HG03135 (cell line): Measurements from ENCODE around the gene ERBB4.

Experiments
- ATAC-seq: cut with Tn5 transposase; IDR thresholded peaks from one replicate; pipeline ENCODE4 v1.9.1; 2021; ENCODE audit warnings: mild to moderate bottlenecking, moderate library complexity; ENCODE audit not compliant: unreplicated experiment

ERBB4 gene

GRCh38 chr2:211447548-211447947, 1091.1 kb downstream of the ERBB4 start:
- no peak for ATAC-seq

DNA sequence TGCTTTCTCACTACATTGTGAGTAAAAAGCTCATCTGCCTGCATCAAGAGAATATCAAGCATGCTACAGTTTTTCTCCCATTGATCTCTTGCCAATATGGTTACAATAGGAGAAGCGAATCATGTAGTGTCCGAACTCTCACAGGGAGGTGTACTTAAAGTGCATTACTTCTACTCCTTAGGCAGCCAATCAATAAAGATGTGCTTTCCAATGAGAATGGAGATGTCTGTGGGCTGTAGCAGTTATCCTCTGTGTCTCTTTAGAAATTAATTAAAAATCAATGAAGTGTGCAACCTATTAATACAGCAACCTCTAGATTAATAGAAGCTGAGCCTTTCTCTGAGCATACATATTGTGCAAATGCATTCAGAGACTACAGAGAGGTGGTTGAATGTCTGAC, 1098.5 kb downstream of the ERBB4 start:
- ATAC-seq = no peak

DNA sequence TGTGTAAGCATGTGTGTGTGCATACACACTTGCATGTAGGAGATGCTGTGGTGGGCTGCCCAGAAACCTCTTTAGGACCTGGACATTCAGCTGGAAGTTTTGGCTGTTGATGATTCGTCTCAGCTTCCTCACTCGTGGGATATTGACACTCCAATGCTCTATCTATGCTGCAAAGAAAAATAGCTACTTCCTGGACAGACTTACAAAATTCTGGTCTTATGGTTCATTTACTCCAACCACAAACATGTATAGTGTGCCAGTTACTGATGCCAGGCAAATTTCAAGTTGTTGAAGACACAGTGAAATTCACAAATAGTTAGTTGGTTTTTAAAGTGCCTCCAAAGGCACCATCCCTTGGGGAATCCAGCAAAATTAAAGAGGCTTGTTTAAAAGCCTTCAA, 1099.6 kb downstream of the ERBB4 start:
- no peak for ATAC-seq

- no peak for ATAC-seq
Measured at GRCh38 chr2:211437396-211437795, 1101.2 kb downstream of the ERBB4 start.

DNA sequence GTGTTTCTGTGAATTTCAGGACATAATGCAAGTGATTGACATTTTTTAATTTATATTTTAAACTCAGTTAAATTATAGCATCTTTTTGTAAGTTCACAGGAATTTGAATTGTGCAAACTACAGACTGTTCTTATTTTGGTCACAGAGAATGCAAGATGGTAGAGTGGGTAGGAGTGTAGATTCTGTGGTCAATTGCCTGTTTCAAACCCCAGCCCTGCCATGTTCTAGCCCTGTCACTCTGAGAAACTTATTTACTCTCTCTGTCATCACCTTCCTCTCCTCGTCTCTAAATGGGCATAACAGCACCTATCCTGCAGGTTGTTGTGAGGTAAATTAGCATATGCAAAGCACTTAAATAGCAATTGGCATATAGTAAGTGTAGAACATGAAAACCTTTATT, 1102.4 kb downstream of the ERBB4 start:
- ATAC-seq = no peak

- no peak for ATAC-seq
Measured at GRCh38 chr2:211435331-211435730, 1103.3 kb downstream of the ERBB4 start.

DNA sequence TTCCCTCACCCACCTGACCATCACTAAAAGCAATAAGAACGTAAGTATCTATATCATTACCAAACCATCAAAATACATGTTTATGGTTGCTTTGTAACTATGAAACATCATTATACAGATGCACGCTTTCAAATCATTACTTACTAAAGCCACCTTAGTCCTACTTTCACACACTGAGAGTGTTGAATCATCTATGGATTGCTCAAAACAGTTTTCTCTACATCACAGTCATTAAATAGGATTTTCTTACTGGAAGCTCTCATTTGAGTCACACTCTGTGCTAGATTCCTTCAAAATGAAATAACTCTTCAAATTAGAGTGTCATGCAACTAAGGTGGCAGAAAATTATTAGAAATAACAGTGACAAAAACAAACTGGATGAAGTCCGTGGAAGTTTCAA, 1103.8 kb downstream of the ERBB4 start:
- ATAC-seq = no peak

DNA sequence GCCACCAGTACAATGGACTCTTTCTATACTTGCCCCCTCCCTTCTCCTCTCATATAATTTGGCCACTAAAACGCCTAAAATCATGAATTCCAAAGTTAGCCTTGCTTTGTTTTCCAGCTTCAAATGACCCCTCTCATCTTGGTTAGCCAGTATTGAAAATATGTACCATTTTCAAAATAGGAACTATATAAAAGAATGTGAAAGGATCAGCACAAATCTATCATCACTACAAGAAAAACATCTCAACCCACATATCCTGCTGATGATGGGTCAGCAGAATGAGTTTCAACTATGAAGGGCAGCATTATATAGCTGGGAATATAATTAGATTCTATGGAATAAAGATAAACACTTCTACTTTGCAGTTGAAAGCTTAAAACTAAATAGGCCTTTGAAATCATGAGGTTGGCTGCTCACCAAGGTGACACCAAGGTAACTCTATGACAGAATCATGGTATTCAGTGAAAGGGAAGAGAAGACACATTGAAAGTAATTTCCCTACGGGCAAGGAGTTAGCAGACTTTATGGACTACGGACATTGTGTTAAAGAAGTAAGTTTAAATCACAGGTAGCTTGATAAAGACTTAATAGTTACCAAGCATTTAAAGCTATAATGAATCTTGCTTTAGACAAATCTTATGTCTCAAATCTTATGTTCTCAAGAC, 1109.2 kb downstream of the ERBB4 start:
- ATAC-seq = no peak

DNA sequence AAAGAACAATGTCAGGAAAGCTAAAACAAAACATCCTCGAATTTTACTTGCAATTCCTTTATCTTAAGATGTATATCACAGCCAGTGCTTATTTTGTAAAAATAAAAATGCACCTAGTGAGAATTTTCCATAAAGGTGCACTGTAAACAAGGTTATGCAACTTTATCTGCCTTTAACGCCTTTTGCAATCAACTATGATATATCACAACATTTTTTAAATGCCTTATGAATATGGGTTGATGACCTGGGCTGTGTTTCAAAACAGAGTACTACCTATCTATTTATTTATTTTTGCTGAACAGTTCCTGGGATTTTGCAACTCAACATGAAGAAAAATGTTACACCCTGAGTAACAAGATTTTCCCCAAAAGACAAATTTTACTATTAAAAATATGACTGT, 1112.4 kb downstream of the ERBB4 start:
- no peak for ATAC-seq

GRCh38 chr2:211423018-211423417, 1115.6 kb downstream of the ERBB4 start:
- no peak for ATAC-seq

DNA sequence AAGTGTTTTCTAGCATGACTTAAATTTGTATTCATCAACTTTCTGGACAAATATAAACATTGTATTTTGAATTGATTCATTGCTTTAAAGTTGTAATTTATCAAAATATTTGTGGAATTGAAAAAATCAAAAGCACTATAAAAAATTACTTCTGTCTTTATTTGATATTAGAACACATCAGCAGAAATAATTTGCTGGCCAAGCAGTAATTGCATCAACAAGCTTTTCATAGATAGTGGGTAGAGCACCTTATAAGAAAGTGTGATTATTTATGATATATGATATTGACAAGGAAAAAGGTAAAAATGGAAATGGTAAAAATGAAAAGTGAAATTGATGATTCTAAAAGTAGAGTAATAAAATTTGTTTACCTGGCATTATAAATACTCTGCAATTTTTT, 1121.1 kb downstream of the ERBB4 start:
- ATAC-seq = no peak

- ATAC-seq = no peak
Measured at GRCh38 chr2:211416373-211416772, 1122.2 kb downstream of the ERBB4 start.

DNA sequence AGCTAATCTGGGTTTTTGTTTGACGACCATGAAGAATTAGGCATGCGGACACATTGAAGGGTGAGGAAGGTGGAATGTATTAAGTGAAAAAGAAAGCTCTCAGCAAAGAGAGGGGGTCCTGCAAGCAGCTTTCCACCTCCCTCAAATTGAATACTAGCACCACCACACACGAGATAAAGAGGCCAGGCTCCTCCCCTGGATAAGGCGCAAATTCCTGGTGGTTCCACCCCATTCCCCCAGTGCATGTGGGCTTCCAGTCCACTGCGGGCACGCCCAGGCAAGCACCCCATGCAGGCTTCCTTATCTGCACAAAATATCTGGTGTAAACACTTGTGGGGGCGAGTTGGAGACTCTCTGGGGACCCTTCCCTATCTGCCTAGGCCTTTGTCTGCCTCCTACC, 1124.9 kb downstream of the ERBB4 start:
- no peak for ATAC-seq

DNA sequence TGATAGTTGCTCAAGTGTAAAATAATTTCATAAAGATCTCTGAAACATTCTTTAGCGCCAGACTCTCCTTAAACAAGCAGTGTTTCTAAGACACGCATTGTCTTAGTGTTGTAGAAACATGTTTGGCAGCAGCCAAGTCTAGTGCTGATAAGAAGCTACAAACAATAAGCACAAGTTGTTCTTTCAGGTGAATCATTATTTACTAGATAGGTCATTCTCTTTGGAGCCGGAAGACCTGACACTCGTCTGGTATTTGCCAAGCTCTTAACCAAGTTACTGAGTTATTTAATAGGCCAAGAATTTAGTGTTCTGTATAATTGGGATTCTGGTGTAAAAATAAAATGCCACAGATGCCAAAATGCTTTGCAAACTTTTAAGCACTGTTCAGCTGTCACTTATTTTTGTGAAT, 1130.1 kb downstream of the ERBB4 start:
- ATAC-seq = no peak

DNA sequence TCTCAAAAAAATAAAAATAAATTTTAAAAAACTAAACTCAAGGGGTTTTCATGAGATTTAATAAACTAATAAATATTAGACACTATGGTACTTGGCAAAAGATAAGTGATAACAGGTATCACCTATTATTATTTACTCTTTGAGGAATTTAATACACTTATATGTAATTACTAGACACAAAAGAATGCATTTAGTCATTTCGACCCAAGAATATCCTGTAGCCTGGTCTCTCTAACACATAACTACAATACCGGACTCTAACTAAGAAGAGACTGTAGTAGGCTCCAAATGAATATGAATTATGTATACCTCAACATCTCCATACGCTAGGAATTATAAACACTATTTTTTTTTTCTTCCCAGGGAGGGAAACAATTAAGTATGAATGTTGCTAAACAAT, 1131.5 kb downstream of the ERBB4 start:
- ATAC-seq = no peak

GRCh38 chr2:211405036-211405435, 1133.6 kb downstream of the ERBB4 start:
- ATAC-seq = no peak

DNA sequence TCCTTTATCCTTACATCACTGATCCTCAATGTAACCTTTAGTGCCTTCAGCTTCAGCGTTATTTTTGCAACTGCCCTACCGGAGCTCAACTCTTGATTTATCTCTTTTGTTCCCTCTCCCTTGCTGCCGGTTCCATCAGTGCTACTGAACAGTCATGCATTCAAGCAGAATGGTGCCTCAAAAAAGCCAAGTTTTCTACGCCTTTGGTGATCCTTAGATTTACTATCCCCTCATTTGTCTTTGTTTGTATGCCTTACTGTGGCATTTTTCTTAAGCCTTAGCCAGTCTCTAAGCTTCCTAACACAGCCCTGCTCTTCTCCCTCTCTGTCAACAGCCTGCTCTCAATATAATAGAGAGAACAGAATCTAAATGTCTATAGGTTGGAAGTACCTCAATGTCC, 1134.5 kb downstream of the ERBB4 start:
- ATAC-seq = no peak

- no peak for ATAC-seq
Measured at GRCh38 chr2:211401328-211401727, 1137.3 kb downstream of the ERBB4 start.

DNA sequence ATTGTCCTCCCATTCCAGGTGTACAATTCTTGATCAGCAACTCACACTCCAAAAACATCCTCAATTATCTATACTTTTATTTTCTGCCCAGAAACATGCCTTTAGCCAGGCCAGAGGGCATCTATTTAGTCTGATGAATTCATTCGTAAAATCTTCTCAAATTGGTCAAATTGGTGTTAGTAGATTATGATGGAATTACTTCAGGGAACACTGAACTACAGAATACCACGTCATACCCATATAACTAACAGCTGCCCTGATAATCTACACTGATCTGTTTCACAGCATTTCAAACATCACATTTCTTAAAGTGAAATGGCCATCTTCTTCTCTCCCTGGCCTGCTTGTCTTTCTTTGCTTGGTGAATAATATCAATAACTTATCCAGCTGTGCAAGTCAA, 1140.8 kb downstream of the ERBB4 start:
- no peak for ATAC-seq

DNA sequence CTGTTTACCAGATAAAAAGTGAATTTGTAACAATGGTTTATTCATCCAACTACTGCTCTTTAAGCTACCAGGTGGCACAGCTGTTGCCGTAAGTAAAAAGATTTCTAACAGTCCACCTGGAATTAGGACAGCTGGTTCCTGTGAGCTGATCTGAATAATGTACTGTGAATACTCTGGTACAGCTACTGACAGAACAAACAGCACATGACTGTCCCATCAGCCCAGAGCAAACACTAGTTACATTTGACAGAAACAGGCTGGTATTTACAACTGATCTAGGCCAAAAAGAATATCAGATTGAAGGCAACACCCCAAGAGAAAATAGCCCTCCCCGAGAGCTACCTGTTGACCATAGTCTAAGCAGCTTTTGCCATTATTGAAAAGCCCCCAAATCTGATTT, 1141.8 kb downstream of the ERBB4 start:
- ATAC-seq = no peak

GRCh38 chr2:211391189-211391567, 1147.4 kb downstream of the ERBB4 start:
- ATAC-seq = no peak

DNA sequence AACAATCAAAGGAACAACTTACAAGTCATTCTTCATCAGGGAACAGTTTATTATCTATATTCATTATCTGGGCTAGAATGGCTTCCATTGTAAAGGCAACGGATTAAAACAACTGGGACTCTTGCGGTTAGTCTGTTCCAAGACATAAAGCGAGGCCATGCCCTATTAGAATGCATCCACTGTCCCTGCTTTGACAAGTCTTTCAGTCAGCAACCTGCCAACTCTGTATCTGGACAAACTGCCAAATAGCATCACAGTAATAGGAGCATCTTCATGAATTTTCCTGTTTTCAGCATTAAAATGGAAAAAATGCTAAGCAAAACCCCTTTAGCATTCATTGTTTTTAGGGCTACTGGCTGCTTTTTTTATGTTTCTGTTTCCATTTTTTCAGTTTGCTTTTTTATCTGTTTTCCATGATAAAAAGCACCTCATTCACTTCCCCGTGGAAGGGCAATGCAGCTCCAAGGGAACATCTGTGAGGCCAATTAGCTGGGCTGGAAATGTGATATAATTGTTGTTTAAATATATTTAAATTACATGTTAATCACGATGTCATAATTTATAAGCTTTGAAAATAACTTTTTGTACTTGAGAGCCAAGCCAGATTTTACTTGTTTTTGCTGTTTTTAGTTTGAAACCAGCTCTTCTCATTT, 1147.9 kb downstream of the ERBB4 start:
- ATAC-seq = no peak

DNA sequence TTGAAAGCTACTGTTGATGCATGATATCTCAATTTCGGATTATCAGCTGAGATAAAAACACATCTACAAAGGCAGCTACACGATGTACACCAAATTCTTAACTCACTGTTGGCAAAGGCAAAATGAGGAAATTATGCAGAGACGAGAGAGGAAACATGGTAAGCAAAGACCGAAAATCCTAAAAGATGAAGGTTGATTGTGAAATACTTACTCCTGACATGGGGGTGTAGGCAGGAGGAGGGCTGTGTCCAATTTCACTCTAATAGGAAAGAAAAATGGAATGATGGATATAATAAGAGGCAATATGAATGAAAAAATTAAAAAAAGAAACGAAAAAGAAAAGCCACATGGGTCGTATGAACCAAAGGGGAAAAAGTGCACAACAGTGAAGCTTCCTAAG, 1150.9 kb downstream of the ERBB4 start:
- ATAC-seq = no peak
